ENCODE results near the gene ZC3H7A.

The ZC3H7A gene

DNA sequence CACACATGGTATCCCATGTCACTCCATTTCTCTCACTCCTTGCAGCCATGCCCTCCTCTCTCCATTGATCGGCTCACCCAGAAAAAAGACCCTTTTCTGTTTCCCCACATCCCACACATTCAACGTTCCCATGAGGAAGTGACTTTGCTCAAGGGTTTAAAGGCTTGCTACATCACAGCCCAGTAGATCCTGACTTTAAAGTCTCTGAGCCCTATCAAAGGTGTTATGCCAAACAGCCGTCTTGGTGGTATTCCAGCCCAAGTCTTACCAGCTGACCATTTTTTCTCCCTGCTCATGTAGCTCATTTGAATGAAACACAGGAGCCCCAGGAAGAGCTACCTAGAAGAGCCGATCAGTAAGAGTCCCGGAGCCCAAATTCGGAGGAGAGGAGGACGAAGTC is 47.0 kb downstream of the ZC3H7A start:
- Histone ChIP-seq H3K4me3 (ENCODE audit: insufficient read length, low read depth) (no peak overlapping the region), H3K4me1 (ENCODE audit: insufficient read depth, insufficient read length) (no peaks in the 10 kb centered on the region), H3K36me3 (ENCODE audit: insufficient read depth, insufficient read length, low read length) (peaks cover 59% of the 10 kb centered on the region), H3K9me3 (ENCODE audit: insufficient read depth, low read length) (no peaks in the 10 kb centered on the region), H3K9ac (ENCODE audit: insufficient read length, low read depth) (no peak overlapping the region), H3K27me3 (ENCODE audit: insufficient read depth, insufficient read length) (no peaks in the 10 kb centered on the region)
- TF ChIP-seq SUZ12 (IDR thresholded peaks at IDR 0.05; ENCODE audit: extremely low read depth, insufficient read depth, insufficient read length) = no peak
- TF ChIP-seq YY1 (IDR thresholded peaks at IDR 0.05; ENCODE audit: insufficient read depth, insufficient read length) = no peak
- TF ChIP-seq ZNF274 (IDR thresholded peaks at IDR 0.05; ENCODE audit: low read depth, low read length) = no peak
- DNase-seq (ENCODE audit: low read depth, low spot score) = no peak

- Histone ChIP-seq H3K36me3 (ENCODE audit: insufficient read depth, insufficient read length, low read length) (peaks cover 49% of the 10 kb centered on the region), H3K27me3 (ENCODE audit: insufficient read depth, insufficient read length) (no peaks in the 10 kb centered on the region), H3K9ac (ENCODE audit: insufficient read length, low read depth) (no peak overlapping the region), H3K4me1 (ENCODE audit: insufficient read depth, insufficient read length) (peaks cover 2% of the 10 kb centered on the region), H3K4me3 (ENCODE audit: insufficient read length, low read depth) (no peak overlapping the region), H3K9me3 (ENCODE audit: insufficient read depth, low read length) (no peaks in the 10 kb centered on the region)
- TF ChIP-seq ZNF274 (IDR thresholded peaks at IDR 0.05; ENCODE audit: low read depth, low read length) = no peak
- peak; percentile 18 for DNase-seq (ENCODE audit: low read depth, low spot score)
These were observed 48.4 kb downstream of the ZC3H7A start for GRCh38 chr16:11748404-11749254.

GRCh38 chr16:11747949-11748403 is 49.1 kb downstream of the ZC3H7A start:
- DNase-seq (ENCODE audit: low read depth, low spot score) = no peak
- Histone ChIP-seq H3K27me3 (ENCODE audit: insufficient read depth, insufficient read length) (no peaks in the 10 kb centered on the region), H3K9me3 (ENCODE audit: insufficient read depth, low read length) (no peaks in the 10 kb centered on the region), H3K4me1 (ENCODE audit: insufficient read depth, insufficient read length) (peaks cover 4% of the 10 kb centered on the region), H3K36me3 (ENCODE audit: insufficient read depth, insufficient read length, low read length) (peaks cover 43% of the 10 kb centered on the region), H3K4me3 (ENCODE audit: insufficient read length, low read depth) (no peak overlapping the region), H3K9ac (ENCODE audit: insufficient read length, low read depth) (no peak overlapping the region)
- TF ChIP-seq SUZ12 (IDR thresholded peaks at IDR 0.05; ENCODE audit: extremely low read depth, insufficient read depth, insufficient read length) (no peak), ZNF274 (IDR thresholded peaks at IDR 0.05; ENCODE audit: low read depth, low read length) (no peak), YY1 (IDR thresholded peaks at IDR 0.05; ENCODE audit: insufficient read depth, insufficient read length) (no peak)

DNA sequence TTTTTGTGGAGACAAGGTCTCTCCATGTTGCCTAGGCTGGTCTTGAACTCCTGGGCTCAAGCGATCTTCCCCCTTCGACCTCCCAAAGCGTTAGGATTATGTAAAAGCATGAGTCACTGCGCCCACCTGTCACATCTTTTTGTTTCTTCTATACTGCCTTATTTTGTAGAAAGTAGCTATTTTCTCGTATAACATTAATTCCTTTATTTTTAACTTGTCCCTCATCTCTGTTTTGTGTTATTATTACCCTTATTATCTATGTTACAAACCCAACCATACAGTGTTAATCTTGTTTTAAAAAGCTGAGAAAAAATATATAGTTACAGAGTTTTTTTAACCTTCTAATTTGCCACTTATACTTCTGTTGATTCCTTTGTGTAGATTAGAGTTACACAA is 53.0 kb downstream of the ZC3H7A start:
- no peaks in the 10 kb centered on the region for H3K27me3 ChIP-seq (ENCODE audit: insufficient read depth, insufficient read length)
- H3K9me3 ChIP-seq (ENCODE audit: insufficient read depth, low read length) = no peaks in the 10 kb centered on the region
- peaks cover 7% of the 10 kb centered on the region for H3K4me1 ChIP-seq (ENCODE audit: insufficient read depth, insufficient read length)
- no peak for DNase-seq (ENCODE audit: low read depth, low spot score)
- H3K4me3 ChIP-seq (ENCODE audit: insufficient read length, low read depth) = no peak overlapping the region
- no peak overlapping the region for H3K9ac ChIP-seq (ENCODE audit: insufficient read length, low read depth)
- peaks cover 9% of the 10 kb centered on the region for H3K36me3 ChIP-seq (ENCODE audit: insufficient read depth, insufficient read length, low read length)
- no peak for TF ChIP-seq YY1 (IDR thresholded peaks at IDR 0.05; ENCODE audit: insufficient read depth, insufficient read length)
- no peak for TF ChIP-seq ZNF274 (IDR thresholded peaks at IDR 0.05; ENCODE audit: low read depth, low read length)
- TF ChIP-seq SUZ12 (IDR thresholded peaks at IDR 0.05; ENCODE audit: extremely low read depth, insufficient read depth, insufficient read length) = no peak

DNA sequence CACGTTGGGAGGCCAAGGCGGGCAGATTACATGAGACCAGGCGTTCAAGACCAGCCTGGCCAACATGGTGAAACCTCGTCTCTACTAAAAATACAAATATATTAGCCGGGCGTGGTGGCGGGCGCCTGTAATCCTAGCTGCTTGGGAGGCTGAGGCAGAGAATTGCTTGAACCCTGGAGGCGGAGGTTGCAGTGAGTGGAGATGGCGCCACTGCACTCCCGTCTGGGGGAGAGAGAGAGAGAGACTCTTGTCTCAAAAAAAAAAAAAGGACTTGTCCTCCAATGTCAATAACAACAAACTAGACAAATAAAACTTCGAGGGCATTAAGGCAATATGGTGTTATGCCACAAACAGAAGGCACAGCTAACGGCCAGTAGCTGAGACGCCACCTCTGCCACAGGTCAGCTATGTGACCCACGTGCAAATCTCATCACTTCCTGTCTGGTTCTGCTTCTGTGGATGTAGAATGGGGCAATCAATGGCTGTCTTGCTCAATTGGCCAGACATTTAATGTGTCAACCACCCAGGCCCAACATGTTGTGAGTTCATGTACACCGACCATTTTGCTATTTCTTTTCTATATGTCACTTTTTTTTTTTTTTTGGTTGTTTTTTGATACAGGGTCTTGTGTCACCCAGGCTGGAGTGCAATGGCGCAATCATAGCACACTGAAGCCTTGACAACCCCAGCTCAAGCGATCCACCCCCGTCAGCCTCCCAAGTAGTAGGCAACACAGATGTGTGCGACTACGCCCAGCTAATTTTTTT is 53.6 kb downstream of the ZC3H7A start:
- Histone ChIP-seq H3K27me3 (ENCODE audit: insufficient read depth, insufficient read length) (no peaks in the 10 kb centered on the region), H3K9me3 (ENCODE audit: insufficient read depth, low read length) (no peaks in the 10 kb centered on the region), H3K4me3 (ENCODE audit: insufficient read length, low read depth) (peak overlapping the region; percentile 93), H3K36me3 (ENCODE audit: insufficient read depth, insufficient read length, low read length) (peaks cover 8% of the 10 kb centered on the region), H3K9ac (ENCODE audit: insufficient read length, low read depth) (peak overlapping the region; percentile 70), H3K4me1 (ENCODE audit: insufficient read depth, insufficient read length) (peaks cover 7% of the 10 kb centered on the region)
- no peak for DNase-seq (ENCODE audit: low read depth, low spot score)
- TF ChIP-seq SUZ12 (IDR thresholded peaks at IDR 0.05; ENCODE audit: extremely low read depth, insufficient read depth, insufficient read length) = no peak
- no peak for TF ChIP-seq YY1 (IDR thresholded peaks at IDR 0.05; ENCODE audit: insufficient read depth, insufficient read length)
- TF ChIP-seq ZNF274 (IDR thresholded peaks at IDR 0.05; ENCODE audit: low read depth, low read length) = no peak

DNA sequence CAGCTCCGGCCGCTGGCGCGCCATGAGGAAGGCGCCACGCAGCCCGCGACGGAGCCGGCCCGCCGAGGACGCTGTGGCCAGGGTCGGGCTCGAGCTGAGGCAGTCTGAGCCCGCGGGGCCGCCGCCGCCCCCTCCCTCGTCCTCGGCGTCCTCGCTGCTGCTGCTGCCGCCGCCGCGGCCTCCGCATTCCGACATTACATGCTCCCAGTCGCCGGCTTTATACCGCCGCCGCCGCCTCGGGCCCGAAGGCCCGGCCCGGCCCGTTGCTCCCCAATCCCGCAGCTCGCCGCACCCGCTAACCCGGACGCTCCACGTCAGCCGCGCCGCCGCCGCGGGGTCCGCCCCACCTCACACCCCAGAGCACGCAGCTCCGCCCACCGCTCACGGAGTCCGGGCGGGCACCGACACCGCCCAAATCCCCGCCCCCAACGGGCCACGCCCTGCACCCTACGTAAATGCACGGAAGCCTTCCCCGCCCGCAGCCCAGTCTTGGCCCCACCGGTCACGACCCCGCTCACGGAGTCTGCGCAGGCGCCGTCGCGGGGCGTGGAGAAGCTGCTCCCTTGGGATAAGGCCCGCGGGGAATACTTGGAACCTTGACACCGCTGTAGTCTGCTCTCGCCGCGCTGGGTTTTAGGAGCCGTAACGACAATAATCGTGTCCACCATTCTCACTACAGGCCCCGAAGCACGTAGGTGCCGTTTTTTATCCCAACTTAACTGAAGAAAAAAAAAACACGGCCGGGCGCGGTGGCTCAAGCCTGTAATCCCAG is 54.3 kb downstream of the ZC3H7A start, which contains the start of gene TXNDC11:
Gene TXNDC11 (minus strand): TSS at position 322 of the 772 bp plus-strand sequence. CDS start 127 bp downstream, at position 195.
- no peaks in the 10 kb centered on the region for H3K9me3 ChIP-seq (ENCODE audit: insufficient read depth, low read length)
- TF ChIP-seq YY1 (IDR thresholded peaks at IDR 0.05; ENCODE audit: insufficient read depth, insufficient read length) (no peak), ZNF274 (IDR thresholded peaks at IDR 0.05; ENCODE audit: low read depth, low read length) (no peak), SUZ12 (IDR thresholded peaks at IDR 0.05; ENCODE audit: extremely low read depth, insufficient read depth, insufficient read length) (no peak)
- H3K4me3 ChIP-seq (ENCODE audit: insufficient read length, low read depth) = peak within 1 kb of the TSS; percentile 93
- H3K36me3 ChIP-seq (ENCODE audit: insufficient read depth, insufficient read length, low read length) = peaks cover 4% of the 10 kb centered on the region
- H3K27me3 ChIP-seq (ENCODE audit: insufficient read depth, insufficient read length) = no peaks in the 10 kb centered on the region
- peaks cover 7% of the 10 kb centered on the region for H3K4me1 ChIP-seq (ENCODE audit: insufficient read depth, insufficient read length)
- DNase-seq (ENCODE audit: low read depth, low spot score) = peak; percentile 97
- peak within 1 kb of the TSS; percentile 96 for H3K9ac ChIP-seq (ENCODE audit: insufficient read length, low read depth)

Measured in NT2/D1 (cell line).